Activated gamma-delta T cell treated with anti-CD3 and anti-CD28 coated beads, Interleukin-2, amount 50 U/mL, for 16 hours (primary cell): Measurements from ENCODE around the gene MID1.

Experiments
- DNase-seq: peaks from one replicate; pipeline ENCODE4 v3.0.0-alpha.2; 2020; ENCODE audit warnings: low read depth

Gene MID1

GRCh38 chrX:10485326-10485725 lies 135.1 kb downstream of the MID1 start:
- no peak for DNase-seq

DNA sequence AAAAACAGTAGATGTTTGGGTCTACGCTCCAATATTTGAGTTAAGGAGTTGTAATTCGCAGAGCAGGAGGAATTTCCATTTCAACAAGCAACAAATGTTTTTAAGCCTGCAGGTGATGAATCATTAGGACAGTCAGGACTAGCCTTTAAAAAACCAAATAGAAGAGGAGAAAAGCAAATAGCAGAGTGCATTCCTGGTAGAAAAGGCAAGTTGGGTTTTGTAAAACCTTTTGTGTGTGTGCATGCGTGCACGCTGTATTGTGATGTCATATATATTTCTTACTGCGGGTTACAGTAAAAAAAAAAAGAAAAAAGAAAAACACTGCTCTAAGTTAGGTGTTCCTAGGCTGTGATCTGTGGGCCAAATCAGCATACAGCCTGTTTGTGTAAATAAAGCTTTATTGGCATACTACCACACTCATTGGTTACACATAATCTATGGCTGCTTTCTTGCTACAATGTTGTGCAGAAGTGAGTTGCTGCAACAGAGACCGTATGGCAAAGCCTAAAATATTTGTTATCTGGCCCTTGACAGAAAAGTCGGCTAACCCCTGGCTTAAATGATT lies 135.6 kb downstream of the MID1 start:
- no peak for DNase-seq

DNA sequence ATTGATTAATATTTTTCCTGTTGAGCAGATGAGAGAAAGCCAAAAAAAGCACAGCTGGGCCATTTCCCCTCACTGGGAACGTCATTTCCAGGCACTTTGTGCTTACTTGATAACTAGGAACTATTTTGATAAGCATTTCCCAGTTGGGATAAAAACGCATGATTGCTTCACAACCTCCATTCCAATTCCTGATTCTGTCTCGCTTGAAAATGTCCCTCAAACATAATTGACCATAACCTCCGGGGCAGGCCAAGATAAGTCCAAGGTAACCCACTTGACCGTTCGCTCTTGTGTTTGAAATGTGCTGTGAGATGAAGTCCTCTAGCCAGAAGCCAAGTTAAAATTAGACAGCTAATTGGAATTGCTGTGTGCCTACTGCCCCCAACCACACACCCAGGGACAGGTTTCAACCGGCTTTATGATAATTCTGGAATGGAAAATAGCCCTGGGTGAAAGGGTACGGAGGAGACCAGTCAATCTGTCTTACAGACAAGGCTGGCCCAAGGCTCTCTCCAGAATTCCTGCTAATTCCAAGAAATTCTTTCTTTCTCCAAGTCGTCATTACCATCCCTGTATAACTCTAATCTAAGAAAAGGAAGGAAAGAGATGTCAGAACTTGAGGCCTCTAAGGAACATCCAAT lies 137.1 kb downstream of the MID1 start:
- DNase-seq: no peak

DNA sequence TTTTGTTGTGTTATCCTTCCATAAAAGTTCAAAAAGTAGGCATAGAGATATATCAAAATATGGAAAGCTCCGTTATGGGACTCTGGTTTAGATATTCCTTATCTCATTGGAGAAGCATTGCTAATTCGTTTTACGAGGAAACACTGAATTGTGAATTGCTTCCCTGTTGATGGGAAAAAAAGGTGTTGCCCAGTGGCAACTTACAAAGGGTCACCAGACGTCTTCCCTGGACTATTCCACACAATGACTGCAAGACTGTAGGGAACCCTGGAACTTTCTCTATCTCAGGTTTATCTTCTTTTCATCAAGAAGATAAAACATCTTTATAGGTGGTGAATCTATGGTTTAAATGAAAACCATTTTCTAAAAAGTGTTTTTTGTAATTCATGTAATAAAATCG lies 137.7 kb downstream of the MID1 start:
- DNase-seq: no peak

DNA sequence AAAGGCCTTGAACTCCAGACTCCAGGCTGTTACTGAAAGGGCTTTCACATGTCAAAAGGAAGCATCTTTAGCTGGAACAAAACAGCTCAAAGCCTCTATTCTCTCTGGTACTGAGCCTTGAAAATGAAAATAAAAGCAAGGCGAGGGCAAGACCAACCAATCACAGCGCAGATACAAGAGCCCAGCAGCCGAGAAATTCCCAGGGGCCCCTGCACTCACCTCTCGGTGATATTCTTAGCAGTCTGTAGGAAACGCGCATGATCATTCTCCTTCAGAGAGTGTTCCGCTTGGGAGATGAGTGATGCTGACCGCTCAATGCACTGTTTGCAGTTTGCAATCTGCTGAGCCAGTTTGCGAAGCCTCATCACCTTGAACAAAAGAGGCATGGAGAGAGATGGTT lies 138.1 kb downstream of the MID1 start:
- no peak for DNase-seq

GRCh38 chrX:10480861-10481260 lies 139.5 kb downstream of the MID1 start:
- no peak for DNase-seq

GRCh38 chrX:10479508-10479907 lies 140.9 kb downstream of the MID1 start:
- DNase-seq: no peak

DNA sequence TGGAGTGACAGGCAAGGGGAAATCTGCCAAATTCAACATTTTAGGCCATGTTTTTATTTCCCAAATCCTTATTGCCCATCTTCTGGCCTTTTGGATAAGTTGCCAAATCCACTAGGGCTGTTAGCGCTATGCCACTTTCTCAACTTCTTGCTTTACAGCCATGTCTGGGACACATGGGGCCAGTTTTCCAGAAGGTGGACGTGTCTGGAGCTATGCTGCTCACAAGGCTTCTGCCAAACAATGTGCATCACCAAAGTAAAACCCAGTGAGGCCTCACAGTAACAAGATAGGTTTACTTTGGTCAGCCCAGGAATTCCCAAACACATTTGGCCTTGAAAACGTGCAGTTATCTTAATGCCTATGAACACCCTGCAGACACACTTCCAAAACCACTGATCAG lies 142.9 kb downstream of the MID1 start:
- DNase-seq: no peak

- DNase-seq: no peak
Observed at GRCh38 chrX:10474913-10475568, 145.3 kb downstream of the MID1 start.

DNA sequence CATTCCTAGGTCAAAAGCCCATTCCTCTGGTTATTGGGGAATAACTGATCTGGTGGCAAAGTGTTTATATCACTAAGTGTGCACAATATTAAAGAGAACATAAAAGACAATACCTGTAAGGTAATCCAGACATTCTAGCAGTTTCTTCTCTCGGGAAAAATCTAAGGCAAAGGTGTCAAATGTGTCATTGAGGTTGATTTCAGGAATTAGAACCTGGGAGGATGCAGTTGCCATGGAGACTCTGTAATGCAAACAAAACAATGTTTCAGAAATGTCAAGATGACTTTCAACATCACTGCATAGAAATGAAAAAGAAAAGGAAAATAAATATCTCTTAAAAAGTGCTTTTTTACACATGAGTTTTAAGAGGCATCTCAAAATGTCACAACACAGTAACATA lies 145.9 kb downstream of the MID1 start:
- no peak for DNase-seq

- no peak for DNase-seq
Observed at GRCh38 chrX:10471418-10471817, 149.0 kb downstream of the MID1 start.

- DNase-seq: no peak
Observed at GRCh38 chrX:10470009-10470408, 150.4 kb downstream of the MID1 start.

- DNase-seq: no peak
Observed at GRCh38 chrX:10467793-10468192, 152.6 kb downstream of the MID1 start.

DNA sequence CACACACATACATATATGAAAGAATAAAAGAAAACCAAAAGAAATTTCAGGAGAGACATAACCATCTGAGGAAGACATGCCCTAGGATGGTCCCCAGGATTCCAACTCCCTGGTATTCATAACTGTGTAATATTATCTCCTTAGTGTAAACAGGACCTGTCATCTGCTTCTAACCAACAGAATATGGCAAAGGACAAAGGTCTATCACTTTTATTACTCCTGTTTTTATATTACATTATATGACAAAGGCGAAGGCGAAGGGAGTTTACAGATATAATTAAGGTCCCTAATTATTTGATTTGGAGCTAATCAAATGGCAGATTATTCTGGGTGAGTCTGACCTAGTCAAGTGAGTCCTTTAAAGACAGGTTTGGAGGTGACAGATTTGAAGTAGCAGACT lies 155.1 kb downstream of the MID1 start:
- no peak for DNase-seq

- DNase-seq: no peak
Observed at GRCh38 chrX:10457092-10457491, 163.3 kb downstream of the MID1 start.

GRCh38 chrX:10453945-10454344 lies 166.4 kb downstream of the MID1 start:
- no peak for DNase-seq

- DNase-seq: no peak
Observed at GRCh38 chrX:10450959-10451355, 169.4 kb downstream of the MID1 start.

DNA sequence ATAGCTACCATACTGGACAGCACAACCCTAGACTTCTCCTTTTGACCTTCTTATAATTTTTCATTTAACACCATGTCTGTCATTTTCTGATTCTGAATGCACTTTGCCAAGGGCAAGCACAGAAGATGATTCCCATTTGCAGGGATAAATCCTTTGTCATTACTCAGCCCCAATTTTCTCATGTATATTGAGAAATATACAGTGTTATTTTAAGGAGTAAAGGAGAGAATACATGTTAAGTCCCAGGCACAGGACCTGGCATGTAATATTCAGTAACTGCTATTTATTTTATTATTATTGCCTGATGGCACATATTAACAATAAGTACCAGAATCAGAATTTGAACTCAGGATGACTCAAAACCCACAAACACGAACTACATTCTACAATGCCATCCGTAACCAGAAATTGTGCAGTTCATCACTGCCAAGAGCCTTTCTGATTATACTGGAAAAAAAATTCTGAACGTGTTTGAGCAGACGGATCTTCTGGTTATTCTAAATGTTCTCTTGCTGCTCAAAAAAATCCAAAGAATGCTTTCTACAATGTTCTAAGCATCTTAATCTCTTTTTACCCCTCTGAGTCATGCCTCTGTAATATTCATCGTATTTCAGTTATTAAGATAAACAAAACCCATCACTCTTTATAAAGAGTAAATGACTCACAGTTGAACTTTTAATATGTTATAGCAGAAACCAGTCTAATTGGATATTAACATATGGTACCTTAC lies 170.0 kb downstream of the MID1 start:
- DNase-seq: no peak

- no peak for DNase-seq
Observed at GRCh38 chrX:10447564-10448214, 172.7 kb downstream of the MID1 start.

DNA sequence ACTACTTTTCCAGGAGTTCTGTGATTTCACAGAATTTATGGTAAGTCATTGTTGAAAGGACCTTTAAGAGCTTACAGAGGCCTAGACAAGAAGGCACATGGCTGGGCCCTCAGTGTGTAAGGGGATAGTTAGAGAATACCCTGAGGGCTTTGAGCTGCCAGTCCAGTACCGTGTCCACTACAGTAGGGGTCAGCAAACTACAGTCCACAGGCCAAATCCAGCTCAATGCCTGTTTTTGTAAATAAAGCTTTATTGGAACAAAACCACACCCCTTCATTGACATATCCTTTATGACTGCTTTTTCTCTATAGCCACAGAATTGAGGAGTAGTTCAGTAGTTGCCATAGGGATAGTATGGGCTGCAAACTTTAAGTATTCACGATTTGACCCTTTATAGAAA lies 176.2 kb downstream of the MID1 start:
- DNase-seq: no peak

DNA sequence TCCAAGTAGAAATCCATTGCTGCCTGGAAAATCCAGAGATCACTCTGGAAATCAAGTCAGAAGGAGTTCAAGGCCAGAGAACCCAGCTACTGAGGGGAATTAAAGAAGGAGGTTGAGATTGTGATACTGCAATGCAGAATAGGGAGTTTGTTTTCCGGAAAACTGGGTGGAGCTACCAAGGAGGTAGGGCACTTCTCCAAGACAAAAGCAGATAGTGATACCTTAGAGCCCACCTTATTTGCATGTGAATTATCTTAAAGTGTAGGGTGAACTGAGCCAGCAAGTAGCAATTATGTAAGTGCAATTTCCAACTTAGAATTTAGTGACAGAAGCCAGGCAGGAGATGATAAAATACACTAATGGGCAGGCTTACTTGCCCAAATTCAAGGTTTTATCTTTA lies 178.9 kb downstream of the MID1 start:
- no peak for DNase-seq

GRCh38 chrX:10433296-10433965 lies 187.0 kb downstream of the MID1 start:
- DNase-seq: no peak
